Activated CD4-positive, CD25-positive, alpha-beta regulatory T cell treated with anti-CD3 and anti-CD28 coated beads, Interleukin-2, amount 50 U/mL, for 72 hours (primary cell): Measurements from ENCODE around the gene ATRIP.

Experiments used
- DNase-seq: peaks from one replicate; pipeline ENCODE4 v3.0.0; 2021

The ATRIP gene

DNA sequence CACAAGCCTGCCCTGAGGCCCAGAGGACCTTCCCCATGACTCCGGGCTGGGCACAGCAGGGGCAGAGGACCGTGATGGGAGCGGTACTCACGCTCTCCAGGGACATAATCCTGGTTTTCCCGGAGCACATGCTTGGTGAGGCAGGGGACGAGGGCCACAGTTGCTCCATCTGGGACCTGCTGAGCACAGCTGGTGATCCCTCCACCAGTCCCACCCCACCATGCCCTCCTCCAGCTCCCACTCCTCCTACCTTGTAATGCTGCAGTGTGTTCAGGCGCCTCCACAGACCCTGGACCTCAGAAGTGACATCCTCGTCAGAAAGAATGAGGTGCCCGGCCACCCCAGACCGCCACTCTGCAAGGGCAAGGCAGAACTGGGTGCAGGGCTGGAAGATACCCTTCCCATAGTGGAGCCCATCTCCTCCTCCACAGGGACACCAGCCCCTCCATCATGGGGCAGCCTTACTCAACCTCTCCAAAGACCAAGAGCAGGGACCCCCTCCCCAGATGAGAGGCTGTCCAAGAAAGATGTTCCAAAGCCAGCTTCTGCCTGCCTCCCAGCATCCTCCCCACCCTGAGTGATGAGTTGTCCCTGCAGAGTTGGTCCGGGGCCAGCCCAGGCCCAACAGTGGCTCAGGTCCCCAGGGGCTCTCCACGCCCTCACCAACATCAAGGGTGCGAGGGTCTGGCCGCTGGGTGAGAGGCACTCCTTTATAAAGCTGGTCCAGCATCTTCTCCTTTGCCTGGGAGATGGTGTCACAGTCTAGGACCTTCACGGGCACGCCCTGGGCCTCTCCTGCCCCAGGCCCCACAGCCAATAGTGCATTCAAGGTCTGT lies 36.1 kb upstream of the ATRIP start:
- DNase-seq: no peak

DNA sequence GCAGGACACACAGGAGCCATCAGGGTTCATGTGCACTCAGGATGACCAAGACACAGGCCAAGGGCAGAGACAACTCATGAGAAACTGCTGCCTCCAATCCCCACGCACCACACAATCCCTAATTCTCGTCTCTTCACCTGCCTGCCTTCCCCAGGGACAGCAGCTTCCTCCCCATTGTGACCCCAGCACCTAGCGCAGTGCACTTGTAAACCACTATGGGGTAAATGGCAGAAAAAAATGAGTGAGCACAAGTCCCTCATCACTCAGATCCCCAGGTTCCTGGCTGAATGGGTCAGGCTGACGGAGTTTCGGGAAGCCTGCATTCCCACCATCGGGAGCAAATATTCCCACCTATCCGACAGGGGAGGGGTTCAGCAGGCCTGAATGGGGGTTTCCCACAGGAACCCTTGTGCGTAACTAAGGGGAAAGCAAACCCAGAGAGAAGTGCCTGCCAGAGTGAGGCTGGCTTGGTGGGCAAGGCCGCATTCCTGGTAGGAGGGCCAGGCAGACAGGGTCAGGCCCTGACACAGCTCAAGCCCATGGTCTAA lies 35.4 kb upstream of the ATRIP start:
- DNase-seq: no peak

DNA sequence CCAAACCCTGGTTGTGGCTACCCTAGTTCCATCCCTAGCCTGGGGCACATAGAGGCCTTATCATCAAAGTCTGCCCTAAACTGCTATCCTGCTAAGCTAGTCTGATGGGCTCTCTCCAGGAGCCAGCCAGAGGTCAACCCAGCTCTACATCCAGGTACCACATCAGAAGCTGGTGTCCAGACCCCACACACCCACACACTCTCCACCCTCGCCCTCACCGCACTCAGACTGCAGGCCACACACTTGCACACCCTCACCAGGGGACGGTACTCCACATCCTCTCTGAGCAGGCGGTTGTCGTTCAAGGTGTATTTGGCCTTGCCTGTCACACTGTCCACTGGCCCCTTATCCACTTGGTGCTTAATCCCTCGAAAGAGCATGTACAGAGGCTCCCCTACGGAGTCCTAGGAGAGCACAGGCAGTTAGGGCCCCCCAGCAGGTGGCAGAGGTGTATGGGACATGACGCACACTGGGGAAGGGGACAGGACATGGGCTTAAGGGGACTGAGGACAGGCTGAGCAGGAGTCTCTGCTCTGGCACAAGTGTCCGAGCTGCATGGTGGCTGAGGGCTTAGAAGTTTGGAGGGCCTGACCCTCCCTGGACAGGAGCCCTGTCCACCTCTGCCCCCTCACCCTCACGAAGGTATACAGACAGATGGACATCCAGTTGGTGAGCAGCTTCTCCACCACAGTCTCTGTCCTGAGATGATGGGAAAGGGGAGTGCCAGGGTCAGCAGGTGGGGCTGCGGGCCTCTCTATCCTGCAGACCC lies 34.7 kb upstream of the ATRIP start:
- no peak for DNase-seq

GRCh38 chr3:48412375-48413001 lies 34.0 kb upstream of the ATRIP start:
- no peak for DNase-seq

GRCh38 chr3:48413086-48413485 lies 33.5 kb upstream of the ATRIP start:
- DNase-seq: no peak

GRCh38 chr3:48413611-48414010 lies 32.9 kb upstream of the ATRIP start:
- no peak for DNase-seq

DNA sequence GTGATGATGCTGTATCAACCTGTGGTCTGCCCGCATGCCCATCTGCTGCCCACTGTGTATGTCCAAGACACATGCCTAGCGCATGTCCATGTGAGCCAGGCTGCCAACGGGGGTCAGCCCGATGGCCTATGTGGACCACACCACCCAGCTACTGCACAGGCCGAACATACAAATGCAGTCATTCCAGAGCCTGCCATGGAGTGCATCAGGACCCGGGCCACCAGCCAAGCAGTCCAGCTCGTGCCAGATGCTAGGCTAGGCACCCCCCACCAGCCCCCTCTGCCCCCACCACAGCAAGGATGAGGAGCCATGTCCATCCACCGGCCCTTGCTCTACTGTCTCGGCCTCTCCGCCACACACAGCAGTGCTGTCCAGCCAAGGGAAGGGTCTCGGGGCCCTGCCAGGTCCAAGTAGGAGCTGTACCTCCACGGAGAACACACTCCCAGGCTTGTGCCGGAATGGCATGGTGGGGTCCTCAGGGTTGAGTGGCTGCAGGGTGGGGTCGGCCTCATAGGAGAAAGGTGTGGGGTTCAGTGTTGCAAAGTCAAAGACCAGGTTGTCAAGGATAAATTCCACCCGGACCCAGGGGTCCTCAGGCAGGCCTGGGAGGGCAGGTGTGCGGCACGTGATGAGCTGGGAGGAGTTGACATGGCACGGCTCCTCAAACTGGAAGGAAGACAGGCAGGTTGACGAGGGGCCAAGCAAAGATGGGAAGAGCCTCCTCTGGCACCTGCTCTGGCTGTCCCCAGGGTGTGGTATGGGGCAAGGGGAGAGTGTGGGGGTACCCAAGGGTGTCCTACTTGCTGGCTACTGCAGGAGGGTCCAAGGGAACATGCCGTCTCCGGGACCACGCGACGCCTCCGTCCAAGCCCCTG lies 31.9 kb upstream of the ATRIP start:
- no peak for DNase-seq

DNA sequence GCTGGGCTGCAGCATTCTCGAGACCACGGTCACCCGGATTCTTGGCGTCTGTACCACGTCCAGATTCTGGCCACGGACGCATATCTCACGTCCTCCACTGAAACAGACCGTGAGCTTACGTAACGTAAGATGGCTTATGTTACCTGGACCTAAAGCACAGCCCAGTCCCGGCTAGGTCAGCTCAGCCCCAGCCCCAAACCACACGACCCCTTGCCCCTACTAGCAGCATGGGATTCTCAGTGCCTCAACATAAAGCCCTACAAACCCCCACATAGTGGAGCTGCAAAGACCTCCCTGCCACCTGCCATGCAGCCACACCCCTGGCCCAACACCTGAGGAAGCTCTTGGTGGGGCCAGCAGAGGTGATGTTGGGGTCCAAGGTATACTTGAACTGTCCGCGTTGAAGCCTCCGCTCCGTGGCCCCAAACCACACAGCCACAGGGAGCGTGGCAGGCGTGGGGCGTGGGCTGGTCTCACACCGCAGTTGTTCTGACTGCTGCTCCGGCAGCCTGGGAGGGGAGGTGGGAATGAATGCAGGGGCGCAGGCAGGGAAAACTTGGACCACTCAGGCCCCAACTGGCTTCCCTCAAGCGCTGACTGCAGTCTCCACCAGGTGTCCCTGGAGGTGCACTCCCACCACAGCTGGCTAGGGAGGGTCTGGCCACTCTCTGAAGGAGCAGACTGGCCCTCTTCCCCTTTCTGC lies 31.1 kb upstream of the ATRIP start:
- no peak for DNase-seq

DNA sequence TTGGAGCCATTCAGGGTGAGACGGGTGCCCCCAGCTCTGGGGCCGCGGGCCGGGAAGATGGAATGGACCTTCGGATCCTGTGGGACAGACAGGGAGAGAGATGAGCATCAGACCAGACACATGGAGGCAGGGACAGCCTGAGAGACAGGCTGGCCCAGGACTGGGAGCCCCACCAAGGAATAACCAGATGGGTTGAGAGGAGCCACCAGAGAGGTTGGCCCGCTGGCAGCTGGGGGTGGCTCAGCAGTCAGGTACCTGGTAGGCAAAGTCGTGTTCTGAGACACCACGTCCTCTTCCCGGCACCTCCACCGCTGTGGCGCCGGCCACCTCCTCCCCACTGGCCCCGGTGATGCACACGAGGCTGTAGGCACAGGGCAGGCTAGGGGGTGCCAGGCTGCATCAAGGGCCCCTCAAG lies 30.4 kb upstream of the ATRIP start:
- no peak for DNase-seq

- no peak for DNase-seq
These were observed 30.0 kb upstream of the ATRIP start for GRCh38 chr3:48416546-48416945.

GRCh38 chr3:48417529-48418108 lies 28.9 kb upstream of the ATRIP start:
- DNase-seq: no peak

DNA sequence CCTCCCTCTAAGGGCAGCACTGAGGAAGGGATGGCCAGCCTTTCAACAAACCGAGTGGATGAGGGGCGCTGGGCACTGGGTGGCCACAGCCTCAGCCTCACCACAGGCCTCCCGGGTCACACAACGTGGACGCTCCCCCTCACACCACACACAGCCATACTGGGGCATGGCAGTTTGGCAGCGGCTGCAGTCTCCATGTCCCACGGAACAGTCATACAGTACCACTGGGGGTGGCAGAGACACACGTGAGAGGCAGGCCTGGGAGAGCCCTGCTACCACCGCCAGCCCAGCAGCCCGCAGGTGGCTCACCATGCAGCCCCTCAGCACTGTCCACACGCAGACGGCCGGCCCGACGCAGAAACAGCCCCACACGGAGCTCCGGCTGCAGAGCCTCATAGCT lies 28.4 kb upstream of the ATRIP start:
- DNase-seq: no peak

DNA sequence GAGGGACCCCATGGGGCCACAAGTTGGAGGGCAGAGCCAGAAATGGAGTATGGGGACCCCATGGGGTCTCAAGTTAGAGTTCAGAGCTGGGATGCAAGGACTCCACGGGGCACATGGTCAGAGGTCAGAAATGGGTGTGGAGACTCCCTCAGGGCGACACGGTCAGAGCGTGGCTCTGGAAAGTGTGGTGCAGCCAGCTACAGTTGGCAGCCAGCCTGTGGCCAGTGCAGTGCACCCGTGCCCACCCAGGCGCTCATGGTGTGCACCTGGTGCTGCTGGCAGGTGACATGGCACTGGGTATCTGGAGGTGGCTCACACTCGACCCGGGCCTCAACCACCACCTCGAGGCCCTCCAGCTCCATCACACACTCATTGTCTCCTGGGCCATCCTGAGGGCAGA lies 27.9 kb upstream of the ATRIP start:
- no peak for DNase-seq

- no peak for DNase-seq
These were observed 27.4 kb upstream of the ATRIP start for GRCh38 chr3:48419149-48419548.

DNA sequence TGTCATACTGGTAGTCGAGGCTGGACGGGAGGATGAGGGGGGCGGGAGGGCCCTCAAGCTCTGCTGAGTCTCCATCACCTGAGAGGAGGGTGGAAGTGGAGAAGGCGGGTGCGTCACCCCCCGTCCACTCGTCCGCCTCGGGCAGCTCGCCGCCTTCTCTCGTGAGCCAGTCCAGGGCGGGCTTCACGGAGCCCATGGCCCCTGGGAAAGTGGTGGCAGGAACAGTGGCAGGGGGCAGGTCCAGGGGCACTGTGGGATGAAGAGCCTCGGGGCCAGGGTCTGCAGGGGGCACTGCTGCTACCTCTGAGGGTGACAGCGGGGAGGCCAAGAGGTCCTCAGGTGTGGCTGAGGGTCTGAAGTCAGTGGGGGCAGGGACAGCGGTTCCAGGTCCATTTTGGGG lies 26.9 kb upstream of the ATRIP start:
- DNase-seq: no peak

DNA sequence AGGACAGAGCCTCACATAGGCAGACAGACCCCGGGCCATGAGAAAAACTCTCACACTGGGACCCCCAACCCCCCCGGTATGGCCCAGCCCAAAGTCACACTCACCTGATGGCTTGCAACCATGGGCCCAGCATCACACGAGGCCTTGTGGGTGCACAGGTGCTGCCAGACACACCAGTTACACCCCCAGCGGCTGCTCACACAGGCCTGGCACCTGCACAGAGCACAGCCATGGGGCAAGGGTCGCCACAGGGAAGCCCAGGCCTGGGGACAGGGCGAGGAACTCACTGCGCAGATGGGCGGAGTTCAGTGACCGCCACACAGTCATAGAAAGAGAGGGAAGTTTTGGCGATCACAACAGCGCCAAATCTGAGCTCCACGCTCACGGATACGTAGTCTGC lies 26.0 kb upstream of the ATRIP start:
- DNase-seq: no peak

DNA sequence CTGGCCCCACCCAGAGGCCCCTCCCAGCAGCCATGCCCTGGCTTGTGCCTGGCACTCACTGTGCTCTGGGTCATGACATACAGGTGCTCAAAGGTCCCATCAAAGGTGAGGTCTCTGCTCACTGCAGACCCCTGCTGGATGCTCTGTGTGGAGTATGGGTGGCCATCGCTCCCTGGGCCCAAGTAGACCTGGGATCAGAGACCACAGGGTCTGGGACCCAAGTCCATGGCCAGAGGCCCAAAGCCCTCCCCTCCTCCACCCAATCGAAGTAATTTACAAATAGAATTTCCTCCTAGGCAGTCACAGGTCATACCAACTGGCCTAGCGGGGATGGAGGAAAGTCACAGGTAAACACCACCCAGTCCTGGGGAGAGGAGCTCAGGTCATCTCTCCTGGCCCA lies 24.3 kb upstream of the ATRIP start:
- no peak for DNase-seq

- DNase-seq: no peak
These were observed 23.9 kb upstream of the ATRIP start for GRCh38 chr3:48422681-48423080.

DNA sequence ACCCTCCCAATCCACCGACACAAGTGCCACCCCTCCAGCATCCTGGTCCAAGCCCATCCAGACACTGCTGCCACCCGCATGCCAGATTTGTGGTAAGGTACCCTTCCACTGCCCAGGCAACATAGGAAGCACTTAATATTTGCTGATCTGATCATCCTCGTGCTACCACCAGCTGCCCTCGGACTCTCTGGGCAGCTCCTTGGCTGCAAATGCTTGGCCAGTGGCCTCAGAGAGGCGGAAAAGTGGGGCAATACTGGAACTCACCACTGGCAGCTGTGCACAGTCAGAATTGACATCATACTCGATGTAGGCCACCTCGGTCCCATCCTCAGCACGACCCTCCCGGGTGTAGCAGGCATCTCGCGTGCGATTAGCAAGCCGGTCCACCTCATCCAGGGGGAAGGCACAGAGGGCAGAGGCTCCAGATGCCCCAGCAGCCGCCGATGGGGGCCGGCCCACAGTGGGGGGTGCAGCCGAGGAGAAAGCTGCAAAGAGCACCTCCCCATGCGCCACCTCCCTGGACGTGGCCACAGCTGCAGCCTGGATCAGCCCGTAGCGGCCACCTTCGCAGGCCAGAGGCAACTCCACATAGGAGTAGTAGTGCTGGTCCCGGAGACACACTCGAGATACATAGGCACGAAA lies 23.2 kb upstream of the ATRIP start:
- DNase-seq: no peak

DNA sequence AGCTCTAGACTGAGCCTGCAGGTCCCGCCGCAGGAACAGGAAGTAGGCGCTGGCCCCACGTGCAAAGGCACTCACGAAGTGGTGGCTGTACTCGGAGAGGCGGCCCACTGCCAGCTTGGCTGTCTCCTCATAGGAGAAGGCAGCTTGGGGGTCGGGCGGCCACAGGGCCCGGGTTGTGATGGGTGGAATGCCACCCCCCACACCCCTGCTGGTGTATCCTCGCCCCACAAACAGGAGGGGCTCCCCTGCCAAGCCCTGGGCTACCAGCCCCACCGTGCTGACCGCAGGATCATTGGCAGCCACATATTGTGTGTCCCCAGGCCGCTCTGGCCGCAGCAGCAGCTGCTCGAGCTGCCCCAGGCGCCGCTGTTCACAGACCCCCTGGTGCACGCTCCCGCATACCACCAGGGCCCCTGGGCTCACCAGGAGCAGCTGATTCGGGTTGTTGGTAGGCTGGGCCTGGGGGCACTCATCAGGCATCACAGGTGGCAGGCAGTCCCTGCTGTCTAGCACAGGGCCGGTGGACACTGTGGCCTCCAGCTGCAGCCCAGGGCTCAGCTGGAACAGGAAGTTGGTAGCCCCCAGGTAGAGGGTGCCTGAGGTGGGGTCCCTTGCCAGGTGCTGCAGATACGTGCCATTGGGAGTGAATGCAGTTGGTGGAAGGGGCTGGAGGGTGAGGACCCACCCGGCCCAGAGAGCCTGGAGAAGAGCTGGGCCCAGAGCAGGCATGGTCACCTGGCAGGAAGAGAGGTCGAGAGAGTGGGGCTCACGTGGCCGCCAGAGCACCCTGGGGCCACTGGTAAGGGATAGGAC lies 22.4 kb upstream of the ATRIP start:
- DNase-seq: no peak
